BJ (cell line): ENCODE data around the gene TMEM204. TPM values are rescaled to one million over a fixed set of nuclear protein-coding genes. Genes with fewer than 3 reads are reported as not detected.

Source experiments
- CTCF ChIA-PET: fragments of 350-600 bp; formaldehyde crosslinking; extraction: SDS; loops from one replicate; lab custom pipeline; 2021; ENCODE audit warnings: antibody characterized with exemption, inconsistent platforms; lab: Yijun Ruan, JAX
- POLR2A ChIA-PET: fragments of 300-600 bp; sonication (Branson Sonifier 250); formaldehyde crosslinking; extraction: SDS; loops from one replicate; lab custom pipeline; 2021; ENCODE audit warnings: antibody characterized with exemption; lab: Charles Lee
- DNase-seq: peaks from one replicate; pipeline ENCODE4 v3.0.0-alpha.2; 2011; ENCODE audit warnings: low read depth
- H3K27me3 ChIP-seq: 2 replicates; pipeline ENCODE4 v1.6.0; 2011; ENCODE audit warnings: low read length; ENCODE audit not compliant: control insufficient read depth, insufficient read depth
- H3K36me3 ChIP-seq: 2 replicates; pipeline ENCODE4 v1.5.1; 2011; ENCODE audit warnings: low read length; ENCODE audit not compliant: control insufficient read depth, insufficient read depth
- H3K4me3 ChIP-seq: 2 replicates; pipeline ENCODE4 v1.5.1; 2011; ENCODE audit warnings: low read depth, mild to moderate bottlenecking, control low read depth, low read length
- CTCF ChIP-seq: IDR thresholded peaks from 2 replicates; pipeline ENCODE4 v1.5.1; 2011; ENCODE audit warnings: low read depth, mild to moderate bottlenecking, control low read depth, inconsistent platforms, low read length, moderate library complexity; ENCODE audit not compliant: insufficient read depth
- polyA plus RNA-seq: library from polyadenylated mRNA; depleted of rRNA; stranded (reverse); fragments of >200 nt; gene quantifications from 2 replicates; pipeline ENCODE4 v1.2.3, GENCODE V29; 2011

The TMEM204 gene
- polyA plus RNA-seq, 1 experiment: 81.9 TPM

- POLR2A ChIA-PET: interaction anchor here (0.6 kb wide), 1 partner anchor 174 kb away, joined by 6 read pairs; the partner anchor contains the start of gene MAPK8IP3
- CTCF ChIA-PET: interaction anchor here (1.3 kb wide), 1 partner anchor 38 kb away, joined by 4 read pairs; no protein-coding TSS in a partner anchor
- peaks cover 5% of the 10 kb centered on the region for H3K36me3 ChIP-seq
- H3K4me3 ChIP-seq: no peak overlapping the region
- no peaks in the 10 kb centered on the region for H3K27me3 ChIP-seq
- DNase-seq: no peak
- no peak for TF ChIP-seq CTCF
Measured at GRCh38 chr16:1531638-1531910, 1.9 kb upstream of the TMEM204 start.

- DNase-seq: no peak
- TF ChIP-seq CTCF: no peak
- ChIA-PET POLR2A (interaction anchor here (0.6 kb wide), 2 partner anchors 111 to 1389 kb away, joined by 3 to 4 read pairs; no protein-coding TSS in a partner anchor), CTCF (interaction anchor here (0.7 to 1.8 kb wide), 2 partner anchors 18 to 173 kb away, joined by 3 to 7 read pairs; partner anchors contain the start of gene MAPK8IP3)
- H3K27me3 ChIP-seq: no peaks in the 10 kb centered on the region
- peaks cover 12% of the 10 kb centered on the region for H3K36me3 ChIP-seq
- H3K4me3 ChIP-seq: no peak overlapping the region
Measured at GRCh38 chr16:1532081-1532760, 1.2 kb upstream of the TMEM204 start.

GRCh38 chr16:1532771-1533170, 695 bp upstream of the TMEM204 start:
- ChIA-PET CTCF (interaction anchor here (0.7 to 1.8 kb wide), 2 partner anchors 18 to 173 kb away, joined by 3 to 7 read pairs; partner anchors contain the start of gene MAPK8IP3), POLR2A (interaction anchor here (0.6 kb wide), 1 partner anchor 1388 kb away, joined by 4 read pairs; no protein-coding TSS in a partner anchor)
- H3K36me3 ChIP-seq: peaks cover 16% of the 10 kb centered on the region
- no peaks in the 10 kb centered on the region for H3K27me3 ChIP-seq
- H3K4me3 ChIP-seq: peak overlapping the region; percentile 81; the same call in 1 of the 2 replicates
- no peak for TF ChIP-seq CTCF
- no peak for DNase-seq

GRCh38 chr16:1534021-1535020, 855 bp downstream of the TMEM204 start:
- TF ChIP-seq CTCF: peak; percentile 27; the same call in 1 of the 2 replicates

More at GRCh38 chr16:1534021-1535020, 855 bp downstream of the TMEM204 start:
- no peak for DNase-seq
- H3K36me3 ChIP-seq: peaks cover 31% of the 10 kb centered on the region
- ChIA-PET POLR2A (interaction anchor here (0.5 kb wide), 1 partner anchor 165 kb away, joined by 29 read pairs; no protein-coding TSS in a partner anchor), CTCF (no interaction called here)
- no peaks in the 10 kb centered on the region for H3K27me3 ChIP-seq
- peak overlapping the region; percentile 81 for H3K4me3 ChIP-seq
